CD4-positive, alpha-beta T cell treated with Interleukin-17A for 1 hour (primary cell): Measurements from ENCODE around the gene ILKAP.
A peak's percentile ranks its signal among the peaks of the same experiment; 100 is the strongest.

ENCODE experiments used
- DNase-seq: peaks from one replicate; pipeline ENCODE4 v3.0.0-alpha.2; 2020

The ILKAP gene

DNA sequence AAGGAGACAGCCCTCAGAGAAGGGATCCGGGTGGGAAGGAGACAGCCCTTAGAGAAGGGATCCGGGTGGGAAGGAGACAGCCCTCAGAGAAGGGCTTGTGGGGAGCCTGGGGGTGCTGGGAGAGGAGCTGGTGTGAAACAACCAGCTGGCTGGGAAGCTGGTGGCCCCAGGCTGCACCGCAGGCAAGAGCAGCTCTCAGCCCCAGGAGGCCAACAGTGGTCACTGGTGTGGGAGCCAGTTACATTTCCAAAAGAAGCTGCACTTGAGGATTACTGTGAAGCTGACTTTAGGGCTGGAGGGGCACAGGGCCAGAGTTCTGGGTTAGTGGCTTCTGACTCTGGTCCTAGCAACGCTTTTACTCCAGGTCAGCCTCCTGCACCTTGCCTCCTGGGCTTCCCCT lies 33.1 kb upstream of the ILKAP start:
- DNase-seq = no peak

DNA sequence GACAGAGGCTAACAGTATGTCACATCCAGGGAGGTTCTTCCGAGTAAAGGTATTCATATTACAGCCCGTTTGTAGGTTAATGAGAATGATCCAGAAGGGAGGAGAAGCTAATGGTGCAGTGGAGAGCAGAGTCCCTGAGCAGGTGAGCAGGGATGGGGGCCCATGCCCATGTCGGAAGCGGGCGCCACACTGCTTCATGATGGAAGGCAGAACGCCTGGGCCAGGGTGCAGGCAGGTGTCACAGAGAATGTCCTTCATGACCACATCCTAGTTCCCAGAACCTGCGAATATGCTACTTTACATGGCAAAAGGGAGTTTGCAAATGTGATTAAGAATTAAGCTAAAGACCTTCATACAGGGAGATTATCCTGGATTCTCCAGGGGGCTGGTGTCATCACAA lies 32.4 kb upstream of the ILKAP start:
- DNase-seq = no peak

DNA sequence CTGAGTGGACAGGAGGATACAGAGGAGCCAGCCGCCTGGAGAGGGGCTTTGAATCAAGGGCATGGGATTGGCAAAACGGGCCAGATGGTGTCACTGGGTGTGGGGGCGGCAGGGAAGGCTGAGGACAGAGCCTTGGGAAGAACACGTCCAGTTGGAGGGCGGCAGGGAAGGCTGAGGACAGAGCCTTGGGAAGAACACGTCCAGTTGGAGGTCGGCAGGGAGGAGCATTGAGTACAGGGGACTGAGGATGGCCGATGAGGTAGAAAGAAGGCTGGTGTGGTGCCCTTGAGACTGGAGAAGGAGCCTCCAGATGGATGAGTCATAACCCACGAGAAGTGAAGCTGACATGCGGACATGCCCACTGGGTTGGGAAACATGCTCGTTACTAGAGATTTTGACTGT lies 31.8 kb upstream of the ILKAP start:
- DNase-seq = no peak

DNA sequence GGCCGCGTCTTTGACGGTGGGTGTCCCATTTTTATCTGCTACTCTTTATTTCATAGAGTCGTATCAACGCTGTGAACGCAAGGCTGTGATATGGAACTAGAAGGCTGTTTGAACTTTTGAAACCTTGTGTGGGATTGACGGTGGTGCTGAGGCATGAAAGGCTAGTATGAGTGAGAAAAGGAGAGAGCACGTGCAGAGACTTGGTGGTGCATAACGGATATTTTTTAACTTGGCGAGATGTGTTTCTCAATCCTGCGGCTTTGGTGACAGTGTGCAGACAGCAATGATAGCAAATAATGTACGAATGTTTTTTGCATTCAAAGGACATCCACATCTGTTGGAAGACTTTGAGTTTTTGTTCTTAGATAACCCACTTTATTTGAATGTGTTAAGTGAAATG lies 30.1 kb upstream of the ILKAP start:
- no peak for DNase-seq

DNA sequence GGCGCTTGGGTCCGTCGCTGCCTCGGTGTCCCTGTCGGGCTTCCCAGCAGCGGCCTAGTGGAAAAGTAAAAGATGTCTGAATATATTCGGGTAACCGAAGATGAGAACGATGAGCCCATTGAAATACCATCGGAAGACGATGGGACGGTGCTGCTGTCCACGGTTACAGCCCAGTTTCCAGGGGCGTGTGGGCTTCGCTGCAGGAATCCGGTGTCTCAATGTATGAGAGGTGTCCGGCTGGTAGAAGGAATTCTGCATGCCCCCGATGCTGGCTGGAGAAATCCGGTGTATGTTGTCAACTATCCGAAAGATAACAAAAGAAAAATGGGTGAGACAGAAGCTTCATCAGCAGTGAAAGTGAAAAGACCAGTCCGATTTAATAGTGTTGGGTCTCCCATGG lies 28.3 kb upstream of the ILKAP start:
- DNase-seq = no peak

DNA sequence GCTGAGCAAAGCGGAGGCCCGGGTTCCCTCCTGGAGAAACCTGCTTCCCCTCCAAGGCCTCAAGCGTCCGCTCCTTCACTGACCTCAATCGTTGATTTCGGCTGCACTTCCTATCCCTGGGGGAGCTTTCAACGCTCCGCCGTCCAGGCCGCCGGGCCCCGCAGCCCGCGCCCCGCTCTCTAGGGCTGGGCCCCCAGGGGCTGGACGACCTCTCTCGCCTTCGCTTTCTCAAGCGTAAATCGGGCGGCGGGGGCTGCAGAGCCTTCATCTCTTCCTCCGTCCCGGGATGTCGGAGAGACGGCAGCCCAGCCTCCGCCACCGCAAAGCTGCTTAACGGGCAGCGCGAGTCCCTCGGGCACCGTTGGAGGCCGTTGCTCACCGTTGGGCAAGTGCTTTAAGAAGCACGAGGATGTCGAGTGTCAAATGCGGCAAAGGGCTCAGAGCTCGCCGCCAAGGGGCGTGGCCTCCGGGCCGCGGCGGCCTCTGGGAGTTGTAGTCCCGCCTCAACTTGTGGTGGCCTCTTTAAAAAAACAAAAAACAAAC lies 27.8 kb upstream of the ILKAP start:
- DNase-seq = peak; percentile 82

DNA sequence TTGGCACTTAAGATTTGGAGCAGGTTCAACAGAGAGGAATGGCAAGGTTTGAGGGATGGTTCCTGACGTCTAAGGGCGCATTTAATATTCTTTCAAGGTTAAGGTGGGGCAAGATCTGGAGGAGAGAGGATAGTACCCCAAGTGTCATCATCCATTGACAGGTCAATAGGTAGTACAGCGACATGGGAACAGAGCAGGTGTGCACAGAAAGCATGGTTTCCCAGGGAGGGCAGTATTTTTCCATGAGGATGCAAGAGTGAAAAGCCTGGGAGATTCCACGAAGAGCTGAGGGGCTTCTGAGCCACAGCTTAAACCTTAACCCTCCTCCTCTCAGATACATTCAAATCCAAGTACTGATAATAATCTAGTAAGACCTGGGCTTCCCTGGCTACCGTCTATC lies 27.2 kb upstream of the ILKAP start:
- no peak for DNase-seq

DNA sequence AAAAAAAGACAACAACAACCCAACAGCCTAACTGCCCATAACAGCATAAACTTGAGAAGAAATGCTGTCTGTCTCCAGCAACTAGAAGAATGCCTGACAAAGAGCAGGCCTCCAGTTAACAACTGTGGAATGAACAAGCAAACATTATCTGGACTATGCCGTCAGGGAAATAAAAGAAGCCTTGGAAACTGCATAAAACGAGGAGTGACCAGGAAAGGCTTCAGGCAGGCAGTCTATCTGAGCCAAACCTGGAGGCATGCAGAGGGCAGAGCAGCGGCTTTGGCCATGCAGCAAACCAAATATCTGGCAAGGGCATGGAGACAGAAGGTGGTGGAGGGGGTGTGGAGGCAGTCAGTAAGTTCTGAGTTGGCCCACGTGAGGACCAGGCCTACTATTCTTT lies 25.2 kb upstream of the ILKAP start:
- no peak for DNase-seq

DNA sequence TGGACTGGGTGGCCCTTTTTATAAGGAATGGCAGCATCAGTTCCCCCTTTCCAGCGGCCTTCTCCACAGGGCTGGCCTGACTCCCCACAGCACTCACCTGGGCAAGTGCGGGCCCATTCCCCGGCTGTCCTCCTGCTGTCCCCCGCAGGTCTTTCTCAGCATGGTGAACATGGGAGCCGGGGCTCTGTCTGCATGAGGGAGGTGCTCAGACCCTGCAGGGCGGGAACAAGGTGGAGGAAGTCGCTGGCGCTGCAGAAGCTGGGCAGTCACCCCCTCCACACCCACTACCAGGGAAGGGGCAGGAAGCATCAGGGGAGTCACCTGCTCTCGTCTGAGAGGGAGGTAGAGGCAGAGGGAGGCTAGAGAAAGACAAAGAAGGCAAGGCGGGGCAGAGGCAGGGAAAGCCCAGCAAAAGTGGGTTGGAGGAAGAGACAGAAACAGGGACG lies 24.1 kb upstream of the ILKAP start:
- DNase-seq = no peak

DNA sequence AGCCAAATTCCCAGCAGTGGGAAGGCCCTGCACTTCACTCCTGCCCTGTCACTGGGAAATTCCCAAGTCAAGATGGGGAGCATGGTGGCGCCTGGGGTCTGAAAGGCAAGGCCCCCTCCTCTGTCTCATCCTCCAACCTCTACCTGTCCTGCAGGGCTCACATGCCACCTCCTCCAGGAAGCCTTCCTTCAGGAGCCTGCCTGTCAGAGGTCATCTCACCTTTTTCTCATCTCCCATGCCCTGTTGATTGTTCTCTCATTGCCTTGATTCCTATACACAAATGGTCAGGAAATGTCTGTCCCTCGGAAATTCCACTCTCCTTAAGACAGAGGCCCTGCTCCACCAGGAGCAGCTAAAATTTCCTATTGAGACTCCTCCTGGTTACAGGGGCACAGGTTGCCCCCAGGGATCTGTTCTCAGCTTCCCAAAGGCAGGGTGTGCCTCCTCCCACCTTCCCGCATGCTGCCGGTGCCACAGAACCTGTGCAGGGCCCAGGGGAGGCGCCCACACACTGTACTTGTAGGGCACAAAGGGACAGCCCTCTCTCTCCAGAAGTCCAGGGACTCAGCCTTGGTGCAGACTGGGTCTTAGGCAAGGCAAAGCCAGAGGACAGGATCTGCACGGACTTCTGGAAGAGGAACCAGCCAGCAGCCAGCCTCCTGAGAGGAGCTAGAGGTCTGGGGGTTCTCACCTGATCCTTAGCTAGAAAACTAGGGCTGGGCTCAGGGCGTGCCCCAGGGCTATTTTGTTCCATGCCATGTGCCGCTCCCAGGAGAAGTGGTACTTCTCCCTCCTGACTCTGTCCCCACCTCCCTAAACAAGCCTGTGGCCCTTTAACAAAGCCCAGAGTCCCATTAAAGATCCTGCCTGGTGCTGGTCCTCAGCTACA lies 23.4 kb upstream of the ILKAP start:
- no peak for DNase-seq

DNA sequence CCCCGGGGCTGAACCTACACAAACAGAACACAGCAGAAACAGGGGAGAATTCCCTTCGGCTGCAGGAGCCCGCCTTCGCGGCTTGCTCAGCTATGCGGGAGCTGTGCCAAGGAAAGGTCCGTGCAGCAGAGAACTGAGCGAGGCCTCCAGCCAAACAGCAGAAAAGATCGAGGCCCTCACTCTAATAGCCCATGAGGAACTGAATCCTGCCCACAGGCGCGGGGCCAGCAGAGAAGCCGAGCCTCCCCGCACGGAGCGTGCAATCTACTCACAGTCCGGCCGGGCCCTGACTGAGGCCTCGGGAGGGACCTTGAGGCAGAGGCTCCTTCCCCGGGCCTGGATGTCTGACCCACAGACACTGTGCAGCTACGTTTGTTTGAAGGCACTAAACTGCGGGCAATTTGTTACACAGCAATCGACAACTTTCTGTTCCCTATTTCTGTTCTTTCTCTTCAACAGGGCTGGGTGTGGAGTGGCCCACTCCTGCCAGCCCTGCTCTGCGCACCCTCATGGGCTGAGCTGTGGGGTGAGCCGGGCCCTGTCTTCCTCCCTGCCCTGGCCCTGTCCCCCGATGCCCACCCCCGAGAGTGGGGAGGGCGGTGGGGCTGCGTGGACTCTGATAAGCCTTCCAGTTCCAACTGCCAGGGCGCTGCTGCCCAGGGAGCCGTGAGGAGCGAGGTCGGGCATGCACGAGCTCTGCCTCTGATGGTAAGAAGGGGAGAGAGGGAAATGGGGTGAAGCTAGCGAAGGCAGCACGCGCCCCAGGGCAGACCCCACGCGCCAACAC lies 22.6 kb upstream of the ILKAP start:
- no peak for DNase-seq

DNA sequence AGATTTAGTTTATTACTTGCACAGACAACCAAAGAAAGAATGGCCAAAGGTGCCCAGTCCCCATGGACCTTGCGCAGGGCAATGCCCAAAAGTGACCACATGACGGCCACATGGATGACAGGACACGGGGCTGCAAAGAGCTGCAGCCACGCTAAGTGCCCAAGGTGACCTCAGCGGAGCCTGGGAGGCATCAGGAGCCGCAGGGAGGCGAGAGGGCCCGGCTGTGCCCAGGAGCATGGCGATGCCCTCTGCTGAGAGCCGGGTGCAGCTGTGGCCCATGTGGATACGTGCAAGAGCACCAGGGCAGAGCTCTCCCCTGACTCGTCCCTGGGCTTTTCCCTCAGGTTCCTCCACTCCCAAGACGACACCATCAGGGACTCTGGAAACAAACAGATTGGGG lies 21.6 kb upstream of the ILKAP start:
- DNase-seq = no peak

DNA sequence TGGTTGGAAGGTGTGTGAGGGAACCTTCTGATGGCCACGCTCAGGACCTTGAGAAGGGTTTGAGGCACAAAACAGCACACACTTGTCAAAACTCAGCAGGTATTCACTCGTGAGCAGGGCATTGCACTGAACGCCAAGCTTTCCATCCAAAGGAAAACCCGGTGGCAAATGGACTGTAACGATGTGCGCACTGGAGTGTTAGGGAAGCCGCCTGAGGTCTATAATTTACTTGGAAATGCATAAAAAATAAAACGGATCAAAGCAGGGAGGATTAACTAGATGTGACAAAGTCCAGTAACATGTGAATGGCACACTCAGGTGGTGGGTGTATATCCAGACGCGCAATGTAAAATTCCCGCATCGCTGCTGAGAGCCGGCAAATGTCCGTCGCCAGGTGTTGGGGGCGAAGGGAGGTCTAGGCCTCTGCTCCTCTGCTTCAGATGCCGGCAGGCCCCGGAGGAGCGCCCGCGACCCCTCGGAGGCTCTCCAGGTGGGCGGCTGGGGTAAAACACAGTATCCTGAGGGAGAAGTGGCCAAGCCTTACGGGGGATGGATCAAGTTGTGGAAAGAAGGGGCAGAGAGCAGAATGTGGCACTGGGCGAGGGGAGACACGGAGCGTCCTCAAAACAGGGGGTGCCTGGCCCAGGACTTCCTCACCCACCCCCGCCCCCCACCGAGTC lies 21.0 kb upstream of the ILKAP start:
- DNase-seq = no peak

DNA sequence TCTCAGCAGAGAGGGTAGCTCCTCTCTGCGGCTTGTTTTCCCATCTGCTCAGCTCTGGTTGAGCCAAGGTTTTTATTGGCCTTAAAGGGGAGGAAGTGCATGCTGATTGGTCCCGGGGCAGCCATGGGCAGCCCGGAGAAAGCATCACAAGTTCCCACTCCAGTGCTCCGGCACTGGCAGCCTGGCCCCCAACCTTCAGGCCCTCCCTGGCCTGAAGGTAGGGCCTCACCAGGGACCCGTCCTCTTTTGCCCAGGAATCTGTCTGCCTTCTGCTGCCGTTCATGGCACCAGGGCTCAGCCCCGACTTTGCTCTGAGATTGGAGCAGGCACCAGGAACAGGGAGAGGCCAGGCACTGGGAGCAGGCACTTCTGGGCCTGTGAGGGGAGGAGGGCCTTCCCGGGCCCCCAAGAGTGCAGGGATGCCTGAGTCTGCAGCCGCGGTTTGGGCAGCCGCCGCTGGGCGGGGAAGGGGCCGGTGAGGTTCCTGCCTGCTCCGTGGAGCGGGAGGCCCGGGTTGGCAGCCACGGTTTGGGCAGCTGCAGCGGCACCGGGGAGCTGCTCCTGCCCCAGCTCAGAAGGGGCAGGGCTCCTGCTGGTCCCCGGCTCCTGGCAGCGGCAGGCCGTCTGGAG lies 17.5 kb upstream of the ILKAP start:
- no peak for DNase-seq

DNA sequence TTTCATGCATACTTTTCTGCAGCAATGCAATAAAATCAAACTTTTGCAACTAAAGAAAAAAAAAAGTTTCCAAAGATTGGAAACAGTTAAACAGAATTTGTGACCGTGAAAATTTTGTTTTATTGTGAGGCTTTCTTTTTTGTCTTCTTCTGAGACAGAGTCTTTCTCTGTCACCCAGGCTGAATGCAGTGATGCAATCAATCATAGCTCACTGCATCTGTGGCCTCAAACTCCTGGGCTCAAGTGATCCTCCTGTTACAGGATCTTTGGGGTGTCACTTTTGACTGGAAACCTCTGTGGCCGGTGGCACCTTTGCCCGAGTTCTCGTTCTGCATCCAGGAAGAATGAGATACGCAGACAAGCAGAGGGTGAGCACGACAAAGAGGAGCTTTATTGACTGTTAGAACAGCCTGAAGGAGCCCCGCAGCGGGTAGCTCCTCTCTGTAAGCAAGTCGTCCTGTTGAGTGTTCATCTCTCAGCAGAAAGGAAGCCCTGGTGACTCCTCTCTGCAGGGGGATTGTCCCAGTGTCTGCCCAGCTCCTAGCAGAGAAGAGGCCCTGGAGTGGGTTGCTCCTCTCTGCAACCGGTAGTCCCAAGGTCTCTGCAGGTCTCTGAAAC lies 16.9 kb upstream of the ILKAP start:
- DNase-seq = no peak

DNA sequence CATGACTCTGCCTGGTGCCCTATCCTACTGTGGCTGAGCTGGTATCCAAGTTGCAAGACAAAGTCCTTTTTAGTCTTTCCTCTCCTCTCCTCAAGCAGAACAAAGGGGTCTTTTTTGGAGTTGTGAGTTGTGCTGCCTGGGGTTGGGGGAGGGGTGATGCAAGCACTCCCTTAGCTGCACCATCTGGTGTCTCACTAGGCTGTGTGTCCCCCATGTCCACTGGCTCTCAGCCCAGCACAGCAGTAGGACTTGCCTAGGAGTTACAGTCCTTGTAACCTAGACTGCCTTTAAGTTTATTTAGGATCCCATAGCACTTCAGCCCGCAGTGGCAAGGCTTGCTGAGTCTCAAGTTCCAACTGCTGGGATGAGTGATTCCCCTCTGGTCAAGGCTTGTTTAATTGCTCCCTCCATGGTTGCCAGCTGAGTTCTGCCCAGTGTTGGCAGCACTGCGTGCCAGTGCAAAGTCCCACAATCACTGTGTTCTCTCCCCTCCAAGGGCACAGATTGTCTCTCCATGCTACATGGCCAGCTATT lies 13.2 kb upstream of the ILKAP start:
- no peak for DNase-seq

DNA sequence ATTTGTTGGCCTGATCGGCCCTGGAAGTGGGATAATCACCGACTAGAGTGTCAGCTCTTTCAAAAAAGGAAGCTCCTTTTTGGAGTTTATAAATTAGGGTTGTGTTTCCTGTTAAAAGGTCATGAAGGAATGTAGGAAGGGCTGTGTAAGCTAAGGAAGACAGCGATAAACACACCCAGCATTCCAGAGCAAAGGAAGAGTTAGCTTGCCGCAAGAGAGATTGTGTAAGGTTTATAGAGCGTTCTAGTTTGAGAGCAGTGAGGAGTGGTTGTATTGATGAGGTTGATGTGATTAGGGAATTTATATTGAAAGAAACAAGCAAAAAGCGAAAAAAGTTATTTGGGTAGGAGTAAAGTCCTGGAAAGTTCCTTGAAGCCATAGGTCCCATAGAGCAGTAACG lies 3.5 kb upstream of the ILKAP start:
- no peak for DNase-seq

DNA sequence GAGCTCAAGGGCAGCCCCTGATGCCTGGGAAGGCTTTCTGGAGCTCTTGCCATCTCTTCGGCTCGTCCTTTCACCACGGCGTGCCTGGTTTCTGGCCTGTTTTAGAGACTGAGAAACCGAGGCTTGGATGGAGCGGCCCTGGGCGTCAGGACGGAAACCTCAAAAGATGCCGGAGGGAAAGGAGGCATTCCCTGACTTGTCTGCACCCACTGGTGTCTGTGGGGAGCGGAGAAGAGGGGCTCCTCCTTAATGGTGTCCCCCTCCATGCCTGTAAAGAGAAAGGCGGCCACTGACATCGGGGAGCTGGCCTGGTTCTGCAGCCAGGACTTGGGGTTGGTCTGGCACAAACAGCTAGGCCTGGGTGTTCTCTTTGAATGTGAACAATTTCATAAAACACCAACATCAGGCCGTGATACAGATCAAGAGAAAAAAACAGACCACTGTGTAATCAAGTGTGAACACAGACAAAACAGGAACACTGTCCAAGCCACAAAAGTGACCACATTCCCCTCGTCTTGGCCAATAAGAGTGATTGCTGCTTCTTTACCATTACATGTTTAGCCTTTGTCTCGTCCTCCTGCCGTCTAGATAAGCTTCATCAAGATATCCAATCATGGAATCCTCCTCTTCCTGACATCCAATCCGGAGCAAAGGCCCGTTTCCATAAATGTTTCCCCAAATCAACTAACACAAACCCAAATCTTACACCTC lies 633 bp upstream of the ILKAP start:
- no peak for DNase-seq

DNA sequence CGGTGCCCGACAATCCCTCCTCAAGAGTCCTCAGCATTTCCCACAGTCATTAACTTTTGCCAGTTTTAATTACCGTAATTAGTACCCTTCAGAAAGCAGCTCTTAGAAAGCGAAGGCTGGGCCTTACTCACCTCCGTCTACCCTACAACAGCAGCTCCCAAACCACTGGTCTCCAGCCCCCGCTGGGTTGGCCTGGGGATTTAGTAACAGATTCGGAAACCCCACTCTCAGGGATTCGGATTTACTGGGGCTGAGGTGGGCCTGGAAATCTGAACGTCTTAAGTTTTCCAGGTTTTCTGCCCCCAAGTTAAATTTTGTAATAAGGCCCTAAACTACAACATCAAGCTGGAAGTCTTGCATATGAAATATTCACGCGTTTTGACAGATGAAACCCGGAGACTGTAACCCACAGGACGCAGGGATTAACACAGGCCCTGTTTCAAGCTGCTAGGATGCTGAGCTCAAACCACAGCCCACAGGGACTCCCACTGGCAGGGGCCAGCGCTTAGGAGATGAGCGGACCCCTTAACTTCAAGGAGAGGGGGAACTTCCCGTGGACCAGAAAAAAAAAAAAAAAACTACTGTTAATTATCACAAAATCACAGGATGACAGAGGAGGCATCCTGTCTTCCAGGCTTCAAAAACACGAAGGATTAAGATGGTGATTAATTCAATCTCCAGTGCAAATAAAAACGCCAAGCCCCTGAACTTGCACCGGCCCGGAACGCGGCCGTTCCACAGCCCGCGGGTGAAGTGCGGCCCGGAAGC lies 985 bp downstream of the ILKAP start:
- peak; percentile 34 for DNase-seq

DNA sequence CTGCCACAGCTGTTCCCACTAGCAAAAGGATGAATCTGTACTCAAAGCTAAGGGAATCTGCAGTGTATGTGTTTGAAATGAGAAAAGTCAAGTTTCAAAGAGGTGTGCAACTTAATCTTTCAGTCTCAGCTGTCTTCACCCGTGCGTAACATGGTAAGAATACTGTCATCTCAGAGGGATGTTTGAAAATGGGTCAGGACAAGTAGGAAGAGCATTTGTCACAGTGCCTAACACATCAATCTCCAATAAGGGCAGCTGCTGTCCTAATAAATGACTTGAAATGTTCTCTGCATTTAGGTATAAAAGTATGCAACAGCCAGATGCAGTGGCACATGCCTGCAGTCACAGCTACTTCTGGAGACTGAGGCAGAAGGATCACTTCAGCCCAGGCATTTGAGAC lies 13.1 kb downstream of the ILKAP start:
- no peak for DNase-seq
